GM21526 (cell line): Measurements from ENCODE around the gene FLG.
"Not testable (repeated sequence)": the region's sequence is repeated elsewhere in the genome, so short reads cannot be mapped to it uniquely, and the experiment has no call there.

Source experiments
- ATAC-seq: cut with Tn5 transposase; IDR thresholded peaks from one replicate; pipeline ENCODE4 v1.9.1; 2021; ENCODE audit warnings: moderate library complexity; ENCODE audit not compliant: unreplicated experiment, low FRiP score

FLG gene

DNA sequence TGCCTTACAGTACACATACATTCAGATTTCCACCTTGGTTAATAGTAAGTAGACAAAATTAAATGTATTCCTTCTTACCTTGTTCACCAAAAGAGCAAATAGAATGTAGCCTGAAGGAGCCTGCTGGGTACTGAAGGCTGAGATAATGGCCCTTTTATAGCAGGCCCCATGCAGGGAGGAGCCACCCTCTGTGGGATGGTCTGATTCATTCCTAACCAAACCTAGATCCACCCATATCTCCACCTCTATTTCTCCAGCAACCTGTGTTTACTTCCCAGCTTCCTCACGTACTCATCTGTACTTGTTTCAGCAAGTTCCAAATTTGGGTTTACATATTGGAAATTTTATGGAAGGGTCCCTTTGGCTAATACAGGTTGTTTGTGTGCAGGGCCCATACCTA is at the start of gene FLG:
FLG (minus strand) TSS at position 129 of the 400 bp plus-strand sequence. CDS start 9,783 bp downstream, outside the sequence.
- no peak for ATAC-seq

DNA sequence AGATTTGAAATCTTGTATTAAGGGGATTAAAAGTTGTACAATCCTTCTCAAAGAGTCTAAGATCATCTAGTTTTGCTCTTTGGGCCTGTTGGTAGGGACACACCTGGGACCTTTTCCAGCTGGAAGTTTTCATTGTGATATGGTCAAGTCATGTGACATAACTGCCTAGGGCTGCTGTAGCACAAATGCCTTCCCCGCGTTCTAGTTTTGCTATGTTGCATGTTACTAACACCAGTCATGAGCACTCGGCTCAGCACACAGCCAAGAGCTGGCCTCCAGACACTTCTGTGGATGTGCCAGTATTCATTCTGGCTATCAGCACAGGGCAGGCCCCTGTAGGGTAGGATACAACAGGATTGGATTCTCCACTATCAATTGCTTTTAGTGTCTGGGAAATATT is 49.4 kb upstream of the FLG start:
- ATAC-seq, result no peak

DNA sequence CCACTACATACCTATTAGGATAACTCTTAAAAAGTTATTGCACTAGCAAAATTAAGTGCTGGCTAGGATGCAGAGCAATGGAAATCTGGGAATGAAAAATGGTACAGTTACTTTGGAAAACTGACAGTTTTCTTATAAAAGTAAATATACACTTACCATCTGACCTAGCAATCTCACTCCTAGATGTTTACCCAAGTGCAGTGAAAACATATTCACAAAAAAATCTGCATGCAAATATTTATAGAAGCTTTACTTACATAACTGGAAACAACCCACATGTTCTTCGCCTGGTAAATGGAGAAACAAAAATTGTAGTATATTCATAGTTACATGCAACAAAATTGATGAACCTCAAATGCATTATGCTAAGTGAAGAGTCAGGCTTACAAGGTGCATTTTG is 47.6 kb upstream of the FLG start:
- ATAC-seq, result no peak

DNA sequence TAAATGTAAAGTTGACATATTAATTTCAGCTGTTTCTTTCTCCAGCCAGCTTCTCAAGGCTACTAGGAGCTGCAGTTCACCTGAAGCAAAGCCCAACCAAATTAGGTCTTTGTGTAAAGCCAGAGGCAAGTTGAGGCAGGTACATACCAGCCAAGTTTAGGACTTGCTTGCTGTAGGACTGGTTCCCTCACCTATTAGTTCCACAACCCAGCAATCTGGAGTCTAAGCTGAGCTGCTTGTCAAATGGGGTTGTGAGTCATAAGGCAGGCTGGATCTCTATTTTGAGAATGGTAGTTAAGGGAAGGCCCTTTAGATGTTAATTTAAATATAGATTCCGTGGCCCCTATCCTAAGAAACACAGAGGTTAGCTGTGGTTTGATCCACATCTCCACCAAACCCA is 42.4 kb upstream of the FLG start:
- ATAC-seq, result no peak

DNA sequence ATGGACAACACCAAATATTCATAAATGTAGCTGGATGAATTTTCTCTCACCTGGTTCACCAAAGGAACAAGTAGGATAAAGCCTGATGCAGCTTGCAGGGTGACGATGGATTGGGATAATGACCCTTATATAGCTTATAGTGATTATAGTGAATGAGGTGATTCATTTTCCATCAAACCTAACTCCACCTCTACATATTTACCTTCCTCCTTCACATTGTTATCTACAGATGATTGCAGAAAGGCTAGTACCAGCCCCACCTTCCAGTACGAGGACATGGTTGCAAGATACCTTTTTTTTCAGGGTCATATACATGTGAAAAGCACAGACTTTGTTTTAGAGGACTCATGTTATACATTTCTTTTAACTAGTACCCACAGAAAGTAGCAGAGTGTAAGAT is 34.9 kb upstream of the FLG start, which contains the start of gene FLG2:
FLG2 (minus strand) TSS at position 101 of the 400 bp plus-strand sequence. CDS start 1,122 bp downstream, outside the sequence.
- no peak for ATAC-seq

DNA sequence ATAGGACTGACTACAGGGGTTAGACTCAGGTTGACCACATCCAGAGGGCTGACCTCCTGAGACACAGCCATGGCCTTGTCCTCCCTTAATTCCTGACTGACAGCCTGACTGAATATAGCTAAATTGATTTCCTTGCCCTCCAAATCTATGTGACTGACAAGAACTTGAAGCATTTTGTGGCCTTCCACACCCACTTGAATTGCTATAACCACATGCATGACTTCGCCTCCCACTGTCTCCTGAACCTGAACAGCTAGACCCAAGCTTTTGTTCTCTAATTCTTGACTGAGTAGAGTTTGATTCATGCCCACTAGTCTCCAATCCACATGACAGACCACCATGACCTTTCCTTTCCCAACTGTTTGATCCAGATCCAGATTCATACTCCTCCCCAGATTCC is 31.7 kb upstream of the FLG start:
- ATAC-seq, result no peak

DNA sequence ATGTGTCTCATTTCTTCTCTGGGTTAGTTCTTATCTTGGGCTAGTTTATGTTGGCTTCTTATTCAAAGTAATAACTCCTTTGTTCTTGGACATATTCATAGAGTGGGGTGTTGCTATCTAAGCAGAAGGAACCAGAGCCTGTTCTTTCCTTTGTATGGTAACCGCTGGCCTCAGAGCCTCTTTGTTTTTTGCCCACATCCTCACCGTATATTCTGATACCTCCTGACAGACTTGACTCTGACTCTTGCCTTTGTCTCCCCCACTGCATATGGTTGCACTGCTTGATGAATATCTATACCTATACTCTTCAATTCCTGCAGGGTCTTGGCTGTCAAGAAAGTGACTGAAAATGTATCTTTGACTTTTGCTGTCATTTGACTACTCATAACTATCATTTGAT is 24.6 kb upstream of the FLG start:
- ATAC-seq, result no peak

DNA sequence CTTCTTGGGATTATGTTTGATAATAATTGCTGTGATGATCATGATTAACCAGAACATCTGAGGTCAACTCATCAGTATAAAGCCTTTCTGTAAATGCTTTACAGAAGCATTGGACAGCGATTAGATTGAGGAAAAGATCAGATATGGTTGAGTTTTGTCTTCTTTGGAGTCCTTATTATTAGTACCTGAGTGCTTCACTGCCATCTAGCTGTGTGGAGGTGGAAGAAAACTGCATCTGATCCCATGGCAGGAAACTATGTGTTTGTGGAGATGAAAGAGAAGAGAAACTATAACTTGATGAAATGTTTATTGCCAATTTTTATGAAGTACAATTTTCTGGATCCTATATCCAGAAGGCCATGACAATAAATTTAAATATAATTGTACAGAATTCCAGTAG is 23.4 kb upstream of the FLG start:
- no peak for ATAC-seq

DNA sequence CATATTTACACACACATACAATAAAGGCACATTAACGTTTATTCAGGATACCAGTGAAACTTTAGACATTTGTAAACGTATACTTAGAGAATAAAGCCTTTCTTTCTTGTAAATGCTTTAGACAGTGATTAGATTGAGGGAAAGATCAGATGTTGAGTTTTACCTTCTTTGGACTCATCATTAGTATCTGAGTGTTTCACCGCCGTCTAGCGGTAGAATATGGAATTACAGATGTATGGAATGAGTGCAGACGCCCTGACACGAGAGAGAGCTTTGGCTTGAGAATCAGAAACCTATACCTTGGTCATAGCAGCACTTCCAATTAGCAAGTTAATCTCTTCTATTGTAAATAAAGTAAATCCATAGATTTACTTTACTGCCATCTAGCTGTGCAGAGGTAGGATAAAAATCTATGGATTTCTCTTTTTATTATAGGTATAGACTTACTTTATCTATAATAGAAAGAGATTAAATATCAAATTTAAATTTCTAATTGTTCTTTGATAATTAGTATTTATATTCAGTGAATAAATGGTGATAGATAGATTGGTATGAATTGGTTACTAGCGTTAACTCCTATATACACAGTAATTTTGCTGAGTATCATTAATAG is 22.2 kb upstream of the FLG start:
- no peak for ATAC-seq

DNA sequence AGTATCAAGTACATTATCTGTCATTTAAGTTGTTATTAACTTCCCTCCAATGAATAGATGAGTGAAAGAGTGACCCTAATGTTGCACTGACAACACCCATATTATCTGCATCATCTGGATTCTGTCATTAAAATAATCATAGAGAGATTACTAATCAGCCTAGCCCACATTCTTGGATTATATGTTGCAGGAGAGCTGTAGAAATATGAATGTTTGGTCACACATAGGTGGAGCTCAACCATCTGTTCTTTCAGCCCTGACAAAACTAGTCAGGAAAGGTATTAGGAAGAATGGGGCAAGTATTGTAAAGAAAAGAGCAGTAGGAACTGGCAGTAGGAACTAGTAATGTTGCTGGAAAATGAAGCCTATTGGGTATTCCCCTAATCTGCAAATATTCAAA is 19.4 kb upstream of the FLG start:
- ATAC-seq, result no peak

DNA sequence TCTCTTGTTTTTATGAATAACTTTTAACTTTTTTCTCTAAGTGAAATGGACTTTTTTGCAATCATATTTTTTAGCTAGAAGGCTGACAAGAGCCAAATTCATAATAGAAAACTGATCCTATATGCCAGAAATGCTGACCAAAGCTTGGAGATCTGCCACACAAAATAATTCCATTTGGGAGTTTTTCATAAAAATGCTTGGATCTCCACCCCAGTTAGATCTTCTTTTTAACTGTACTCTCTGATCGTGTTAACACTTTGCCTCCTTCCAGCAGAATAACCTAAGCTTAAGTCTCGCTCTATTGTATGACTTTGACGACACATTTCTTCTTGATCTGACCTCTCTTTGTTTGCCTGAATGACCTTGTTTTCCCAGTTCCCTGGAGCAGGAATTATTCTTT is 18.0 kb upstream of the FLG start:
- ATAC-seq, result no peak

DNA sequence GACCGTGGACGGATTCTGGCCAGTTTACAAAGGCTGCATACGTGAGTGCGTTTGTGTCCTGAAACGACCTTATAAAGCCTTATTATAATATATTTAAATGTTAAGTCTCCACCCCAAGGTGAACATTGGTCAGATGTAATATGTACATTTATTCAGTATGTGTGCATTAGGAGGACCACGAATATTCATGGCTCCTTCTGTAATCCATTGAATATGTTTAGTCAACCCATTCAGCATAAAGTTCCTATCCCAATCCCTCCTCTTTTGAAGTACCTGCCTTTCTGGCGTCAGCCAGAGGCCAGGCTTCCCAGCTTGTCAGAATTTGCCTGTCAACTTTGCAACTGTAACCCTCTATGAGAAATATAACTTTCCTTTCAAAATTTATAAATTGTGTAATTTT is 10.4 kb upstream of the FLG start:
- ATAC-seq, result no peak

DNA sequence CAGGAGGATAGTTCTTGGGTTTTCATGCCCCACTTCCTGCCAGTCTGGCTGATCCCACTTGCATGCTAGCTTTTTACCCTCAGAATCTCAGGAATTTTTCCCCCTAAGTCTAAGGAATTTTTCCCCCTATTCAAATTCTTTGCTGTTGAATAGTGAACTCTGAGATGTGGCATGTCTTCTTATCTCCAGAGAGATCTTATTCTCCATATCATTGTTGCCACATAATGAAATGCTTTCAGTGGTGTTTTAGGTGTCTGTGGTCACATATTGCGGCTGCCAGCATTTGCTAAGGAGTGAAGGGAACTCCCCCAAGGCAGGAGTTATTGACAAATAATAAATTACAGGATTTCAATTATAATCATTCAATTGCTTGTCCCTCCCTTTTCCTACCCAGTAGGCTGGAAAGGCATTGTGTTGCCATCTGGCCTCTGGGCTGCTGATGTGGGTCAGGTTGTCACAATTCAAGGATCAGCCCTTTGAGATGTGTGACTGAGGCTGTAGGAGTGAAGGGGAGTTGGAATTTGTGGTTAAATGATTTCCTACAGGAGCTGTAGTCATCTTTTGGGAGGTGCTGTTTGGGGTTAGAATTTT is 3.9 kb upstream of the FLG start:
- ATAC-seq, result no peak

DNA sequence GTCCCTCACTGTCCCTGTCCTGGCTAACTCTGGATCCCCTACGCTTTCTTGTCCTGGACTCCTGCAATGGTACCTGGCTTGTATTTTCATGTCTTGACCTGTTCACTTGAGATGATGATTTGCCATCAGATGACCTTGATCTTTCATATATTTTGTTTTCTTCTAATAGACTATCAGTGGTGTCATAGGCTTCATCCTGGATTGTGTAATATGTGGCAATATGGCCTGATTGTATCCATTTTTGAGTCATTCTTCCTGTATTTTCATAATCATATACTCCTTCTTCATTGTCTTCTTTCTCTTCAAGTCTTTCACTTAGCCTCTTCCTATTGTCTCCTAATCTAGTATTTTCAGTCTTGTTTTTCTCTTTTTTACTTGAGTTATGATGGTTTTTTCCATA is 11.1 kb downstream of the FLG start:
- no peak for ATAC-seq

DNA sequence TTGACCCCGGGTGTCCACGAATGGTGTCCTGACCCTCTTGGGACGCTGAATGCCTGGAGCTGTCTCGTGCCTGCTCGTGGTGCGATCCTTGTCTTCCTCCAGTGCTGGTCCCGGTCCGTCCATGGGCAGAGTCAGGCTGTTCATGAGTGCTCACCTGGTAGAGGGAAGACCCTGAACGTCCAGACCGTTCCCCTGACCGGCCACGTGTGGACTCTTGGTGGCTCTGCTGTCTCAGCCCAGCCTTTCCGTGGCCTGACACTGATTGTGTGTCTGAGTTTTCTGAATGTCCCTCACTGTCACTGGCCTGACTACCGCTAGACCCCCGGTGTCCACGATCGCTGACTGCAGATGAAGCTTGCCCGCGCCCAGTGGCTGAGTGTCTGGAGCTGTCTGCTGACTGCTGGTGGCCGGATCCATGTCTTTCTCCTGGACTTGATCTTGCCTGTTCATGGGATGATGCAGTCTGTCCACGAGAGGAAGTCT is 11.7 kb downstream of the FLG start:
- no peak for ATAC-seq

DNA sequence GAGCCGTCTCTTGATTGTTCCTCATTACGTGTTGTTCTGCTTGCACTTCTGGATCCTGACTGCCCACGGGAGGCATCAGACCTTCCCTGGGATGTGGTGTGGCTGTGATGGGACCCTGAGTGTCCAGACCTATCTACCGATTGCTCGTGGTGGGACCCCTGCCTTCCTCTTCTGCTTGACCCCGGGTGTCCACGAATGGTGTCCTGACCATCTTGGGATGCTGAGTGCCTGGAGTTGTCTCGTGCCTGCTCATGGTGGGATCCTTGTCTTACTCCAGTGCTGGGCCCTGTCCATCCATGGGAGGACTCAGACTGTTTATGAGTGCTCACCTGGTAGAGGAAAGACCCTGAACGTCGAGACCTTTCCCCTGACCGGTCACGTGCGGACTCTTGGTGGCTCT is 12.9 kb downstream of the FLG start:
- ATAC-seq, result not testable (repeated sequence)

DNA sequence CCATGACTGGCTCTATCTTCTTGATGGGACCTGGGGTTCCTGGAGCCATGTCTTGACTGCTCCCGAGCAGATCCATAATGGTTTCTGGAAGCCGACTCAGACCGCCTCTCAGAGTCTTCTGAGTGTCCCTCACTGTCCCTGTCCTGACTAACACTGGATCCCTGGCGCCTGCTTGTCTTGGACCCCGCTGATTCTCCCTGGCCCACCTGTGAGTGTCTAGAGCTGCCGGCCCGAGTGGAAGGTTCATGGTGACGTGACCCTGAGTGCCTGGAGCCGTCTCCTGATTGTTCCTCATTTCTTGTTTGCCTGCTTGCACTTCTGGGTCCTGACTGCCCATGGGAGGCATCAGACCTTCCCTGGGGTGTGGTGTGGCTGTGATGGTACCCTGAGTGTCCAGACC is 15.1 kb downstream of the FLG start:
- ATAC-seq, result no peak

DNA sequence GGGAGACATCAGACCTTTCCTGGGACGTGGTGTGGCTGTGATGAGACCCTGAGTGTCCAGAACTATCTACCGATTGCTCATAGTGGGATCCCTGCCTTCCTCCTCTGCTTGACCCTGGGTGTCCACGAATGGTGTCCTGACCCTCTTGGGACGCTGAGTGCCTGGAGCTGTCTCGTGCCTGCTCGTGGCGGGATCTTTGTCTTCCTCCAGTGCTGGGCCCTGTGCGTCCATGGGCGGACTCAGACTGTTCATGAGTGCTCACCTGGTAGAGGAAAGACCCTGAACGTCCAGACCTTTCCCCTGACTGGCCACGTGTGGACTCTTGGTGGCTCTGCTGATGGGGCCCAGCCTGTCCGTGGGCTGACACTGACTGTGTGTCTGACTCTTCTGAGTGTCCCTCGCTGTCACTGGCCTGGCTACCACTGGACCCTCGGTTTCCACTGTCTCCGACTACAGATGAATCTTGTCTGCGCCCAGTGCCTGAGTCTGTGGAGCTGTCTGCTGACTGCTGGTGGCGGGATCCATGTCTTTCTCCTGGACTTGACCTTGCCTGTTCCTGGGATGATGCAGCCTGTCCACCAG is 15.6 kb downstream of the FLG start:
- not testable (repeated sequence) for ATAC-seq

DNA sequence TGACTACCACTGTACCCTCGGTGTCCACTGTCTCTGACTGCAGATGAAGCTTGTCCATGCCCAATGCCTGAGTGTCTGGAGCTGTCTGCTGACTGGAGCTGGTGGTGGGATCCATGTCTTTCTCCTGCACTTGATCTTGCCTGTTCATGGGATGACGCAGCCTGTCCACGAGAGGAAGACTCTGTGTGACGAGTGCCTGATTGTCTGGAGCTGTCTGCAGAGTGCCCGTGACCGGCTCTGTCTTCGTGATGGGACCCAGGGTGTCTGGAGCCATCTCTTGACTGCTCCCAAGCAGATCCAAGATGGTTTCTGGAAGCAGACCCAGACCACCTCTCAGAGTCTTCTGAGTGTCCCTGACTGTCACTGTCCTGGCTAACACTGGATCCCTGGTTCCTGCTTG is 16.3 kb downstream of the FLG start:
- ATAC-seq, result not testable (repeated sequence)

DNA sequence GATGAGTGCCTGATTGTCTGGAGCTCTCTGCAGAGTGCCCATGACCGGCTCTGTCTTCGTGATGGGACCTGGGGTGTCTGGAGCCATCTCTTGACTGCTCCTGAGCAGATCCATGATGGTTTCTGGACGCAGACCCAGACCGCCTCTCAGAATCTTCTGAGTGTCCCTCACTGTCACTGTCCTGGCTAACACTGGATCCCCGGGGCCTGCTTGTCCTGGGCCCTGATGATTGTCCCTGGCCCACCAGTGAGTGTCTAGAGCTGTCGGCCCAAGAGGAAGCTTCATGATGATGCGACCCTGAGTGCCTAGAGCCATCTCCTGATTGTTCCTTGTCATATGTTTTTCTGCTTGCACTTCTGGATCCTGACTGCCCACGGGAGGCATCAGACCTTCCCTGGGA is 17.1 kb downstream of the FLG start:
- not testable (repeated sequence) for ATAC-seq

DNA sequence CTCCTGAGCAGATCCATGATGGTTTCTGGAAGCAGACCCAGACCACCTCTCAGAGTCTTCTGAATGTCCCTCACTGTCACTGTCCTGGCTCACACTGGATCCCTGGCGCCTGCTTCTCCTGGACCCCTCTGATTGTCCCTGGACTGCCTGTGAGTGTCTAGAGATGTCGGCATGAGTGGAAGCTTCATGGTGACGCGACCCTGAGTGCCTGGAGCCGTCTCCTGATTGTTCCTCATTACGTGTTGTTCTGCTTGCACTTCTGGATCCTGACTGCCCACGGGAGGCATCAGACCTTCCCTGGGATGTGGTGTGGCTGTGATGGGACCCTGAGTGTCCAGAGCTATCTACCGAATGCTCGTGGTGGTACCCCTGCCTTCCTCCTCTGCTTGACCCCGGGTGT is 18.9 kb downstream of the FLG start:
- not testable (repeated sequence) for ATAC-seq

DNA sequence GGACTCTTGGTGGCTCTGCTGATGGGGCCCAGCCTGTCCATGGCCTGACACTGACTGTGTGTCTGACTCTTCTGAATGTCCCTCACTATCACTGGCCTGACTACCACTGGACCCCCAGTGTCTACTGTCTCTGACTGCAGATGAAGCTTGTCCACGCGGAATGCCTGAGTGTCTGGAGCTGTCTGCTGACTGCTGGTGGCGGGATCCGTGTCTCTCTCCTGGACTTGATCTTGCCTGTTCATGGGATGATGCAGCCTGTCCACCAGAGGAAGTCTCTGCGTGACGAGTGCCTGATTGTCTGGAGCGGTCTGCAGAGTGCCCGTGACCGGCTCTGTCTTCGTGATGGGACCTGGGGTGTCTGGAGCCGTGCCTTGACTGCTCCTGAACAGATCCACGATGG is 20.3 kb downstream of the FLG start:
- not testable (repeated sequence) for ATAC-seq
